H9 (cell line): ENCODE results near the gene MMP24OS. TPM values are rescaled to one million over a fixed set of nuclear protein-coding genes. Genes with fewer than 3 reads are reported as not detected.

ENCODE experiments used
- DNase-seq: peaks from one replicate; pipeline ENCODE4 v3.0.0-alpha.2; 2017
- H2AFZ ChIP-seq: one replicate; pipeline ENCODE4 v1.6.1; 2013; ENCODE audit warnings: mild to moderate bottlenecking, low read length, control low read depth, moderate library complexity
- H2AK5ac ChIP-seq: 2 replicates; pipeline ENCODE4 v1.6.1; 2013; ENCODE audit warnings: low read length, control low read depth, mixed read lengths; ENCODE audit not compliant: insufficient read length
- H2BK120ac ChIP-seq: one replicate; pipeline ENCODE4 v1.6.1; 2013; ENCODE audit warnings: low read depth, mild to moderate bottlenecking, low read length, control low read depth, inconsistent platforms; ENCODE audit not compliant: poor library complexity, severe bottlenecking
- H2BK12ac ChIP-seq: 2 replicates; pipeline ENCODE4 v1.6.1; 2013; ENCODE audit warnings: low read length, control low read depth, mixed read lengths, low read depth; ENCODE audit not compliant: insufficient read length
- H2BK15ac ChIP-seq: 2 replicates; pipeline ENCODE4 v1.6.1; 2013; ENCODE audit warnings: low read depth, low read length, control low read depth
- H2BK20ac ChIP-seq: one replicate; pipeline ENCODE4 v1.6.1; 2013; ENCODE audit warnings: low read depth, mild to moderate bottlenecking, low read length, control low read depth, inconsistent platforms; ENCODE audit not compliant: poor library complexity, severe bottlenecking
- H2BK5ac ChIP-seq: 2 replicates; pipeline ENCODE4 v1.6.1; 2013; ENCODE audit warnings: low read length, control low read depth, mixed read lengths; ENCODE audit not compliant: insufficient read length
- H3K14ac ChIP-seq: 2 replicates; pipeline ENCODE4 v1.6.1; 2013; ENCODE audit warnings: low read length, control low read depth; ENCODE audit not compliant: insufficient read depth
- H3K18ac ChIP-seq: 2 replicates; pipeline ENCODE4 v1.6.1; 2013; ENCODE audit warnings: low read depth, mild to moderate bottlenecking, mixed read lengths, low read length, control low read depth; ENCODE audit not compliant: insufficient read length
- H3K23ac ChIP-seq: 2 replicates; pipeline ENCODE4 v1.6.1; 2013; ENCODE audit warnings: low read length, control low read depth, mixed read lengths, low read depth; ENCODE audit not compliant: insufficient read length
- H3K23me2 ChIP-seq: 2 replicates; pipeline ENCODE4 v1.6.1; 2013; ENCODE audit warnings: low read depth, mild to moderate bottlenecking, mixed read lengths, low read length, control low read depth; ENCODE audit not compliant: insufficient read length, poor library complexity, severe bottlenecking
- H3K27ac ChIP-seq: 2 replicates; pipeline ENCODE4 v1.5.1; 2013; ENCODE audit warnings: low read length, control low read depth, mixed read lengths, low read depth; ENCODE audit not compliant: insufficient read length
- H3K27me3 ChIP-seq: 2 replicates; pipeline ENCODE4 v1.6.1; 2013; ENCODE audit warnings: low read length, control low read depth, inconsistent platforms; ENCODE audit not compliant: insufficient read depth
- H3K4ac ChIP-seq: 2 replicates; pipeline ENCODE4 v1.6.1; 2013; ENCODE audit warnings: low read depth, mild to moderate bottlenecking, control low read depth, inconsistent platforms, low read length, moderate library complexity
- H3K4me1 ChIP-seq: 2 replicates; pipeline ENCODE4 v1.6.1; 2013; ENCODE audit warnings: low read length, control low read depth, inconsistent platforms; ENCODE audit not compliant: insufficient read depth
- H3K4me2 ChIP-seq: 2 replicates; pipeline ENCODE4 v1.6.1; 2013; ENCODE audit warnings: low read length, control low read depth, mixed read lengths; ENCODE audit not compliant: insufficient read length, insufficient read depth
- H3K56ac ChIP-seq: 2 replicates; pipeline ENCODE4 v1.6.1; 2013; ENCODE audit warnings: low read depth, mild to moderate bottlenecking, mixed read lengths, low read length, control low read depth; ENCODE audit not compliant: insufficient read length
- H3K79me1 ChIP-seq: 2 replicates; pipeline ENCODE4 v1.6.1; 2013; ENCODE audit warnings: low read depth, mild to moderate bottlenecking, moderate library complexity, low read length, control low read depth, inconsistent platforms; ENCODE audit not compliant: insufficient read depth, poor library complexity, severe bottlenecking
- H3K79me2 ChIP-seq: 2 replicates; pipeline ENCODE4 v1.6.1; 2013; ENCODE audit warnings: low read length, control low read depth, inconsistent platforms; ENCODE audit not compliant: insufficient read depth
- H3K9ac ChIP-seq: 2 replicates; pipeline ENCODE4 v1.6.1; 2013; ENCODE audit warnings: low read length, control low read depth, mixed read lengths; ENCODE audit not compliant: insufficient read length; ENCODE audit errors: extremely low read depth
- H3K9me3 ChIP-seq: one replicate; pipeline ENCODE4 v1.6.1; 2013; ENCODE audit warnings: low read depth, low read length, inconsistent platforms; ENCODE audit not compliant: control insufficient read depth
- H3T11ph ChIP-seq: one replicate; pipeline ENCODE4 v1.6.1; 2013; ENCODE audit warnings: mild to moderate bottlenecking, low read length, control low read depth, inconsistent platforms
- H4K20me1 ChIP-seq: one replicate; pipeline ENCODE4 v1.6.1; 2013; ENCODE audit not compliant: control insufficient read depth, insufficient read length, insufficient read depth
- H4K5ac ChIP-seq: 2 replicates; pipeline ENCODE4 v1.6.1; 2013; ENCODE audit warnings: low read depth, mild to moderate bottlenecking, mixed read lengths, low read length, control low read depth; ENCODE audit not compliant: insufficient read length
- H4K8ac ChIP-seq: replicated peaks from 2 replicates; pipeline ENCODE4 v1.6.1; 2013; ENCODE audit warnings: low read length, control low read depth, mixed read lengths, low read depth; ENCODE audit not compliant: insufficient read length
- H4K91ac ChIP-seq: 2 replicates; pipeline ENCODE4 v1.6.1; 2013; ENCODE audit warnings: low read depth, mild to moderate bottlenecking, moderate library complexity, mixed read lengths, low read length, control low read depth; ENCODE audit not compliant: insufficient read length
- H3K27ac Mint-ChIP-seq, 3 experiments: 2 replicates in 2 of 3; 3 replicates in 1 of 3; pipeline ENCODE4 v1.8.0; 2020 to 2021; ENCODE audit warnings: mixed read lengths in 3 of 3, mild to moderate bottlenecking in 1 of 3, moderate library complexity in 1 of 3
- H3K27me3 Mint-ChIP-seq: 2 replicates; pipeline ENCODE4 v1.8.0; 2021; ENCODE audit warnings: low read depth, mild to moderate bottlenecking, moderate library complexity, mixed read lengths
- H3K36me3 Mint-ChIP-seq, 3 experiments: 2 replicates in 2 of 3; 3 replicates in 1 of 3; pipeline ENCODE4 v1.8.0; 2020 to 2021; ENCODE audit warnings: low read depth in 3 of 3, mixed read lengths in 3 of 3; ENCODE audit not compliant: insufficient read depth in 1 of 3
- H3K4me1 Mint-ChIP-seq, 2 experiments: 2 replicates each; pipeline ENCODE4 v1.8.0; 2020; ENCODE audit warnings: mixed read lengths in 2 of 2
- H3K4me3 Mint-ChIP-seq, 2 experiments: 2 replicates in 1 of 2; 3 replicates in 1 of 2; pipeline ENCODE4 v1.8.0; 2020 to 2021; ENCODE audit warnings: mild to moderate bottlenecking in 2 of 2, mixed read lengths in 2 of 2, moderate library complexity in 1 of 2
- H3K9me3 Mint-ChIP-seq, 2 experiments: 2 replicates in 1 of 2; 3 replicates in 1 of 2; pipeline ENCODE4 v1.8.0; 2020; ENCODE audit warnings: mild to moderate bottlenecking in 2 of 2, mixed read lengths in 2 of 2, moderate library complexity in 1 of 2
- CTCF ChIP-seq: fragments of 200-600 bp; sonication (generic); conservative IDR thresholded peaks from 3 replicates; pipeline ENCODE4 v1.8.0; 2021; ENCODE audit warnings: antibody characterized with exemption, mild to moderate bottlenecking
- WGBS: extraction: QIAGEN DNeasy Blood & Tissue Kit; methylation state at CpG from one replicate; pipeline ENCODE4 v1.1.7; 2013; ENCODE audit warnings: missing lambda C conversion rate, low lambda C conversion rate, mixed read lengths; ENCODE audit not compliant: insufficient read length; ENCODE audit errors: extremely low coverage; 5-methylcytosine and 5-hydroxymethylcytosine counted together
- total RNA-seq: library from RNA; stranded (reverse); gene quantifications from 2 replicates; pipeline ENCODE4 v1.2.1, GENCODE V29; 2021

MMP24OS gene
- total RNA-seq, 1 experiment from 2014 or later, result 43.8 TPM

GRCh38 chr20:35271073-35271882 is 6.6 kb downstream of the MMP24OS start:
- peaks cover 30 to 34% of the 10 kb centered on the region in 2 experiments for H3K4me1 Mint-ChIP-seq
- Histone ChIP-seq H3K9me3 (no peaks in the 10 kb centered on the region), H3K23me2 (no peaks in the 10 kb centered on the region), H2BK15ac (no peak overlapping the region), H2AFZ (no peak overlapping the region), H3K4me1 (no peaks in the 10 kb centered on the region; the same call in 1 of the 2 replicates), H3K14ac (no peak overlapping the region), H2BK5ac (no peak overlapping the region), H2BK12ac (no peak overlapping the region), H4K20me1 (no peaks in the 10 kb centered on the region), H3K9ac (no peak overlapping the region), H3K23ac (no peak overlapping the region), H3K56ac (no peak overlapping the region), H3K4ac (no peak overlapping the region), H3K18ac (no peak overlapping the region), H2BK20ac (no peak overlapping the region), H3T11ph (no peak overlapping the region), H4K8ac (no peak overlapping the region), H4K91ac (no peak overlapping the region), H3K79me1 (no peaks in the 10 kb centered on the region), H4K5ac (no peak overlapping the region), H3K27me3 (no peaks in the 10 kb centered on the region), H3K27ac (no peak overlapping the region), H3K79me2 (no peaks in the 10 kb centered on the region), H2AK5ac (no peak overlapping the region), H2BK120ac (no peak overlapping the region), H3K4me2 (no peak overlapping the region)
- no peak overlapping the region for H3K4me3 Mint-ChIP-seq
- peak overlapping the region in 1 of 3 experiments; percentile 91; a peak in 2 of 7 replicates for H3K27ac Mint-ChIP-seq
- H3K27me3 Mint-ChIP-seq, result no peaks in the 10 kb centered on the region; the same call in 1 of the 2 replicates
- no peaks in the 10 kb centered on the region; a peak in 1 of 5 replicates for H3K9me3 Mint-ChIP-seq
- no peak for TF ChIP-seq CTCF
- peak; percentile 44 for DNase-seq
- WGBS, result no CpG with 5 or more reads among the region's 20 CpGs
- peaks cover 0 to 55% (median 40%) of the 10 kb centered on the region in 3 experiments; a peak in 5 of 7 replicates for H3K36me3 Mint-ChIP-seq
